Measurements from ENCODE around the gene CCDC107. TPM values are rescaled to one million over a fixed set of nuclear protein-coding genes. Genes with fewer than 3 reads are reported as not detected.

Gene CCDC107
- total RNA-seq, 2 donors from 2014 or later, result 10.6 to 15.3 TPM

- DNase-seq, result no peak
- Mint-ChIP-seq H3K36me3 (ENCODE audit: low read depth) (peaks cover 30% of the 10 kb centered on the region), H3K27ac (no peak overlapping the region), H3K4me3 (no peak overlapping the region), H3K9me3 (no peaks in the 10 kb centered on the region), H3K4me1 (peaks cover 24% of the 10 kb centered on the region), H3K27me3 (ENCODE audit: insufficient read depth) (peaks cover 7% of the 10 kb centered on the region)
- Histone ChIP-seq H3K36me3 (ENCODE audit: control insufficient read depth, insufficient read depth, low read length) (peaks cover 29% of the 10 kb centered on the region), H3K27ac (ENCODE audit: low read depth, low read length) (no peak overlapping the region), H3K27me3 (ENCODE audit: control insufficient read depth, insufficient read depth, low read length, poor library complexity, severe bottlenecking) (no peaks in the 10 kb centered on the region), H3K9ac (ENCODE audit: extremely low read depth, low read length, poor library complexity, severe bottlenecking) (no peak overlapping the region), H3K4me3 (ENCODE audit: low read length) (no peak overlapping the region), H3K4me1 (ENCODE audit: control insufficient read depth, insufficient read depth, low read length) (peaks cover 6% of the 10 kb centered on the region), H3K9me3 (ENCODE audit: control insufficient read depth, low read length) (no peaks in the 10 kb centered on the region)
- TF ChIP-seq CTCF (conservative IDR thresholded peaks at IDR 0.05), result no peak
- 90 to 91% methylated on average over 5 to 8 of the region's 8 CpGs for WGBS, 2 experiments (ENCODE audit: insufficient coverage in 1 of 2, insufficient read length in 1 of 2)
These were observed 21.8 kb downstream of the CCDC107 start for GRCh38 chr9:35679766-35680330.

GRCh38 chr9:35680331-35681105 lies 22.4 kb downstream of the CCDC107 start:
- Histone ChIP-seq H3K27me3 (ENCODE audit: control insufficient read depth, insufficient read depth, low read length, poor library complexity, severe bottlenecking) (no peaks in the 10 kb centered on the region), H3K9me3 (ENCODE audit: control insufficient read depth, low read length) (no peaks in the 10 kb centered on the region), H3K27ac (ENCODE audit: low read depth, low read length) (no peak overlapping the region), H3K4me3 (ENCODE audit: low read length) (no peak overlapping the region), H3K4me1 (ENCODE audit: control insufficient read depth, insufficient read depth, low read length) (peaks cover 6% of the 10 kb centered on the region), H3K9ac (ENCODE audit: extremely low read depth, low read length, poor library complexity, severe bottlenecking) (no peak overlapping the region), H3K36me3 (ENCODE audit: control insufficient read depth, insufficient read depth, low read length) (peaks cover 36% of the 10 kb centered on the region)
- 50 to 52% methylated on average over 10 to 14 of the region's 15 CpGs for WGBS, 2 experiments (ENCODE audit: insufficient coverage in 1 of 2, insufficient read length in 1 of 2)
- H3K36me3 Mint-ChIP-seq (ENCODE audit: low read depth), result peaks cover 36% of the 10 kb centered on the region
- H3K27me3 Mint-ChIP-seq (ENCODE audit: insufficient read depth), result peaks cover 5% of the 10 kb centered on the region
- no peak for TF ChIP-seq CTCF (conservative IDR thresholded peaks at IDR 0.05)
- peak; percentile 90 for DNase-seq
- no peak overlapping the region for H3K4me3 Mint-ChIP-seq
- peaks cover 24% of the 10 kb centered on the region for H3K4me1 Mint-ChIP-seq
- no peaks in the 10 kb centered on the region for H3K9me3 Mint-ChIP-seq
- H3K27ac Mint-ChIP-seq, result peak overlapping the region; percentile 59

- Histone ChIP-seq H3K4me1 (ENCODE audit: control insufficient read depth, insufficient read depth, low read length) (peaks cover 6% of the 10 kb centered on the region), H3K4me3 (ENCODE audit: low read length) (no peak overlapping the region), H3K9me3 (ENCODE audit: control insufficient read depth, low read length) (no peaks in the 10 kb centered on the region), H3K27me3 (ENCODE audit: control insufficient read depth, insufficient read depth, low read length, poor library complexity, severe bottlenecking) (no peaks in the 10 kb centered on the region), H3K36me3 (ENCODE audit: control insufficient read depth, insufficient read depth, low read length) (peaks cover 41% of the 10 kb centered on the region), H3K27ac (ENCODE audit: low read depth, low read length) (no peak overlapping the region), H3K9ac (ENCODE audit: extremely low read depth, low read length, poor library complexity, severe bottlenecking) (no peak overlapping the region)
- H3K27ac Mint-ChIP-seq, result peak overlapping the region; percentile 14
- peaks cover 43% of the 10 kb centered on the region for H3K36me3 Mint-ChIP-seq (ENCODE audit: low read depth)
- WGBS, 2 experiments (ENCODE audit: insufficient coverage in 1 of 2, insufficient read length in 1 of 2), result 76 to 80% methylated on average over 2 to 3 of the region's 3 CpGs
- peaks cover 23% of the 10 kb centered on the region for H3K4me1 Mint-ChIP-seq
- H3K4me3 Mint-ChIP-seq, result no peak overlapping the region
- no peak for TF ChIP-seq CTCF (conservative IDR thresholded peaks at IDR 0.05)
- DNase-seq, result no peak
- H3K9me3 Mint-ChIP-seq, result no peaks in the 10 kb centered on the region
- H3K27me3 Mint-ChIP-seq (ENCODE audit: insufficient read depth), result peaks cover 1% of the 10 kb centered on the region
These were observed 23.4 kb downstream of the CCDC107 start for GRCh38 chr9:35681341-35682002.
